GM18951 (cell line): ENCODE results near the gene ZNF878.
"Not testable (repeated sequence)": the region's sequence is repeated elsewhere in the genome, so short reads cannot be mapped to it uniquely, and the experiment has no call there.

Experiments used
- POLR2A ChIP-seq: IDR thresholded peaks from 4 replicates; pipeline ENCODE4 v1.6.1; 2011; ENCODE audit warnings: mild to moderate bottlenecking; ENCODE audit not compliant: insufficient read length, insufficient read depth; ENCODE audit errors: extremely low read depth
- in situ Hi-C: fragments of 300-500 bp; cut with MboI; formaldehyde crosslinking; loops from one replicate; pipeline ENCODE4 v1.12.0; 2022; ENCODE audit warnings: low sequenced_read_pairs, mixed read lengths, inconsistent platforms; ENCODE audit not compliant: unreplicated experiment

The ZNF878 gene

GRCh38 chr19:12052497-12053169, at the start of gene ZNF878:
Gene ZNF878 (minus strand): TSS chr19:12052961. CDS start chr19:12052801, 160 bp downstream.
- peak; percentile 97 for TF ChIP-seq POLR2A
- in situ Hi-C loops: no loop called here

GRCh38 chr19:12098040-12098439, 45.3 kb upstream of the ZNF878 start:
- in situ Hi-C loops: no loop called here
- no peak for TF ChIP-seq POLR2A

- in situ Hi-C loops: no loop called here
- TF ChIP-seq POLR2A: no peak
Observed at GRCh38 chr19:12095111-12095790, 42.5 kb upstream of the ZNF878 start.

- TF ChIP-seq POLR2A: no peak
- in situ Hi-C loops: no loop called here
Observed at GRCh38 chr19:12093777-12094176, 41.0 kb upstream of the ZNF878 start.

- no peak for TF ChIP-seq POLR2A
- in situ Hi-C loops: no loop called here
Observed at GRCh38 chr19:12092956-12093355, 40.2 kb upstream of the ZNF878 start.

GRCh38 chr19:12092065-12092867, 39.5 kb upstream of the ZNF878 start:
- in situ Hi-C loops: no loop called here
- peak; percentile 67 for TF ChIP-seq POLR2A

GRCh38 chr19:12090807-12091206, 38.0 kb upstream of the ZNF878 start:
- no peak for TF ChIP-seq POLR2A
- in situ Hi-C loops: no loop called here

- no peak for TF ChIP-seq POLR2A
- in situ Hi-C loops: no loop called here
Observed at GRCh38 chr19:12085074-12085818, 32.5 kb upstream of the ZNF878 start.

GRCh38 chr19:12083336-12083735, 30.6 kb upstream of the ZNF878 start:
- in situ Hi-C loops: not testable (repeated sequence)

- TF ChIP-seq POLR2A: no peak
Observed at GRCh38 chr19:12077375-12077774, 24.6 kb upstream of the ZNF878 start.

GRCh38 chr19:12076331-12076730, 23.6 kb upstream of the ZNF878 start:
- in situ Hi-C loops: not testable (repeated sequence)

More at GRCh38 chr19:12077375-12077774, 24.6 kb upstream of the ZNF878 start:
- in situ Hi-C loops: no loop called here

GRCh38 chr19:12075538-12076139, 22.9 kb upstream of the ZNF878 start:
- in situ Hi-C loops: no loop called here
- TF ChIP-seq POLR2A: no peak
